H54 (cell line): ENCODE results near the gene TREML1.

Source experiments
- DNase-seq: peaks from one replicate; pipeline ENCODE4 v3.0.0; 2011; ENCODE audit warnings: low spot score, mixed read lengths; ENCODE audit not compliant: insufficient read length
- FAIRE-seq: peaks from 3 replicates; lab custom pipeline; 2011; peaks lifted over from hg19 to GRCh38; lab: Jason Lieb, UNC
- POLR2A ChIP-seq: IDR thresholded peaks from 2 replicates; pipeline ENCODE4 v1.6.1; 2011; ENCODE audit warnings: low read depth, mild to moderate bottlenecking, low read length

The TREML1 gene

DNA sequence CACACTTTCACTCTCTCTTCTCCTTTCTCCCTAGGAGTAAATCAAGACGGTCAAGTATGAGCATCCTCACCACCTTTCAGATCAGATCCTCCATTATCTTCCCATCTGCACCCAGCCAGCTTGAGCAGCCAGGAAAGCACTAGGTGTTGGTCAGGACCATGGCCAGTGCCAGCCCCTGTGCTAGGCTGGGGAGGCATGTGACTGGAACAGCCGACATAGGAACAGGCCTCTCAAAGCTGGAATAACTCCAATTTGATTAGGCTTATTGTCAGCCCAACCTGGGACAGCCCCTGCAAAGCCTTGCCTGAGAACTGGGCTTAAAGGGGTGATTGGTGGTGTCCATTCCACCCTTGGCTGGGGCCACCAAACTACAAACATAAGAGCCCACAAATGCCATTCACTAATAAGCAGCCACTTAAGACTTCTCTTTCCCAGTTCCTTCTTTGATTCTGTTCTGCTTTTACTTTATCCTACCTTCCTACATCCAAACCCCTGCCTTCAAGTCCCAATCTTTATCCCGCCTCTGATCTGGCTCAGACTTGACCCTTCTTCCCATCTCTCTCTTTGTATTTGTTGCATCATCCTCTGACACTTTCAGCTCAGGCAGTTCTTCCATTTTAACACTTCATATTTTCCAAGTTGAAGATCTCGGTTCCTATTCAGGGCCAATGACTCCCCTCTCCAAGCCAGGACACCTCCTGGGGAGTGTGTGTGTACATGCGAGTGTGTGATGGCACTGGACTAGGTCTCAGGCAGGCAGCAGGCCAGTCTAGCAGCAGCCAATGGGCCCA is 13.2 kb upstream of the TREML1 start:
- DNase-seq (no peak), FAIRE-seq (no peak)
- TF ChIP-seq POLR2A = no peak

DNA sequence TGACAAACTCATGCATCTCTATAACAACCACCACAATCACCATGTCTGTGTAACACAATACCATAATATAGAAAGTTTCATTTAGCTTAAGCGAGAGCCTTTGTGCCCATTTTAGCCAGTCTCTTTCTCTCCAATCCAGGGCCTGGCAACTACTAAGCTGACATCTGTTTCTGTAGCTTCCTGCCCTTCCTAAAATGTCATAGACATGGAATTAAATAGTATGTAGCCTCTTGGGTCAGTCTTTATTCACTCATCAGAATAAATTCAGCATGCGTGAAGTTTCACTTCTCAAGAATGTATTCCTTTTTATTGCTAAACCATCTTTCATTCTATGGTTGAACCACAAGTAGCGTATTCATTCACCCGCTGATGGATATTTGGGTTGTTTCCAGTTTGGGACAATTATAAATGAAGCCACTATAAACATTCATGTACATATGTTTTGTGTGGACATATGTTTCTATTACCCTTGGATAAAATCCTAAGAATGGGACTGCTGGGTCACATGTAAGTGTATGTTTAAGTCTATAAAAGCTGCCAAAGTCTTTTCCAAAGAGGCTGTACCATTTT is 10.5 kb upstream of the TREML1 start:
- DNase-seq (no peak), FAIRE-seq (no peak)
- no peak for TF ChIP-seq POLR2A

GRCh38 chr6:41163419-41163717 is 9.2 kb upstream of the TREML1 start:
- no peak for TF ChIP-seq POLR2A

GRCh38 chr6:41162687-41163418 is 8.7 kb upstream of the TREML1 start, which contains the start of gene TREM2:
TREM2 (minus strand) TSS chr6:41163116; CDS start chr6:41163082, 34 bp downstream.
- TF ChIP-seq POLR2A = no peak
- FAIRE-seq (no peak), DNase-seq (no peak)

More at GRCh38 chr6:41163419-41163717, 9.2 kb upstream of the TREML1 start:
- FAIRE-seq = no peak
- no peak for DNase-seq

DNA sequence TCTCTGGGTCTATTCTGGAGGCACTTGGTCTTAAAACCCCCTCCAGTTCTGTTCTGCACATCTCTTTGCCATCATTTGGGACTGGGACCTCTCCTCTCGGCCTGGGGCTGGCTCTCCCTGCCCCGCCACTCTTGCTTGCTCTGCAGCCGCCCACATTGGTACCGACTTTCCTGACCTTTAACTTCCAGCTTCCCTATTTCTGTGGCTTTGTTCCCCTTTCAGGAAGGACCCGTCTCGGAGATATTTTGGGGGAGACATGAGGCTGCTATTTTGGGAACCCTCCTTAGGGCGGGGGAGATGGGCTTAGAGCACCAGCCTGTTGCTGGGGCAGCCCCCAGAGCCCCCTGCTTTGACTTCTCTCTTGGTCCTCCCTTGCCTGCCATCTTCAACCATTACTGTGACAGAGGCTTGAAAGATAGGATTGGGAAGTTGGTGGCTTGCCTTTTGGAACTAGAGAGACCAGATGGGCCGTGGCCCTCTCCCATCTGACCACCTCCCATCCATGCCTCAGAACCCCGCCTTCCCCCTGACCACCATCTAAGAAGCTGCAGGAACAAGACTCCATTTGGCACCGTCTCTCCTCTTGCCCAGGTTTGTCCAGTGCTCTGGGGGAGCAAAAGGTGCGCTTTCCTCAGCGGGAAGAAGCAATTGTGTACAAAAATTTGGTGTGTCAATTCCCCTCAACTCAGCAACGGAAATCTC is 7.9 kb upstream of the TREML1 start:
- TF ChIP-seq POLR2A = no peak
- FAIRE-seq (no peak), DNase-seq (no peak)

- no peak for TF ChIP-seq POLR2A
- FAIRE-seq (no peak), DNase-seq (no peak)
Measured at GRCh38 chr6:41161380-41161779, 7.2 kb upstream of the TREML1 start.

DNA sequence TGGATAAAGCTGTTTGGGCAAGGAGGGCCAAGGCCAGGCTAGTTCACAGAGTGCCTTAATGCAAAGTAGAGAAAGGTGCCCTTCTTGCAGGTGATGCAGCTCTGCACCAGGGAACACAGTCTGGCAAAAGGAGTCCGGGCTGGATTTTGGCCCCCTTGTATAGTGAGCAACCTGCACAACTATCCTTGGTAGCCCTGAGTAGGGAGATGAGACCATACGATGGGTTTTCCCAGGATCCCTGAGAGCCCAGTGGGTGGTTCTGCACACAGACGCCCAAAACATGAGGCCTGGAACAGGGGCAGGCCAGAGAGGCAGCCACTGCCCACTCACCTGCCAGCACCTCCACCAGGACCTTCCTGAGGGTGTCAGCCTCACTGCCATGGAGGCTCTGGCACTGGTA is 6.8 kb upstream of the TREML1 start:
- no peak for FAIRE-seq

DNA sequence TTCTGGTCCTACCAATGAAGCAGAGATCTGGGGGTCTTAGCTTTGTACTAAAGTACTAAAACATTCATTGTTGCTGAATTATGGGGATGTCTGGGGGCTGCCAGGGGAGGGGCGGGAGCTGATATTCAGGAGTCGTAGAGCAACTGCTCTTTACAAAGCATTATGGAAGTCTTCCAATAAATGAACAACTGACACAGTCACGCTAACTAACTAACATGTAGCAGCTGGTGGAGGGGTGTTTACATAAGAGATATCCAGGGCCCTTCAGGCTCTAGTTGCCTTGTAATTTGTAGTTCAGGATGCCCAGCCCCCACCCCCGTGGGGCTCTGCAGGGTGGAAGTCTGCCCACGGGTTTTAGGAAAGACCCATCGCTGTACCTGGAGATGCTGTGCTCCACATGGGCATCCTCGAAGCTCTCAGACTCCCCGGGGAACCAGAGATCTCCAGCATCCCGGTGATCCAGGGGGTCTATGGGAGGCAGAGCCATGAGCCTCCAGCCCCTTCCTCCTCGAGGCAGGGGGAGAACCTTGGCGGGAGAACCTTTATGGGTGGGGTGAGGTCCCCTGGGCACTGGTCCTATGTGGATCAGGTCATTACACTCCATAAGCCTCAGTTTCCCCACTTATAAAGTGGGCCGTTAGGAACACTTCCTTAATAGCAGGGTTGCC is 5.4 kb upstream of the TREML1 start:
- FAIRE-seq = no peak
- no peak for DNase-seq
- no peak for TF ChIP-seq POLR2A

More for the DNA sequence above, 6.8 kb upstream of the TREML1 start:
- TF ChIP-seq POLR2A = no peak
- DNase-seq = no peak

DNA sequence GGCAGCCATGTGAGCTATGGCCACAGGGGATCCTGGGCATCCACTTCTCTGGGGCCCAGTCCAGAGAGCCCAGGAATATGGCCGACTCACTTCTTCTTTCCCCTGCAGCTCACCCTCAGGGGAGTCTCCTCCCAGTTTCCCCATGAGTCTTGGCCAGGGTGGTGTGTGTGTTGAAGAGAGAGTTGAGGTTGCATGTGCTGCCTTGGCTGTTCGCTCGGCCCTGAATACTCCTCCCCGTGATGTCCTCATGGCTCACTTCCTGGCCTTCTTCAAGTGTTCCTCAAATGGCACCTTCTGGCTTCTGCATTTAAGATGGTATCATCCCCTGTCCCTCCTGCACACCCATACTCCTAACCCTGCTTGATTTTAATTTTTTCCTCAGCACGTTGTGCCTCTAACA is 3.2 kb upstream of the TREML1 start:
- no peak for TF ChIP-seq POLR2A
- DNase-seq (no peak), FAIRE-seq (no peak)

GRCh38 chr6:41156771-41157170 is 2.6 kb upstream of the TREML1 start:
- DNase-seq (no peak), FAIRE-seq (no peak)
- no peak for TF ChIP-seq POLR2A

GRCh38 chr6:41156001-41156400 is 1.9 kb upstream of the TREML1 start:
- TF ChIP-seq POLR2A = no peak
- no peak for FAIRE-seq
- DNase-seq = no peak

DNA sequence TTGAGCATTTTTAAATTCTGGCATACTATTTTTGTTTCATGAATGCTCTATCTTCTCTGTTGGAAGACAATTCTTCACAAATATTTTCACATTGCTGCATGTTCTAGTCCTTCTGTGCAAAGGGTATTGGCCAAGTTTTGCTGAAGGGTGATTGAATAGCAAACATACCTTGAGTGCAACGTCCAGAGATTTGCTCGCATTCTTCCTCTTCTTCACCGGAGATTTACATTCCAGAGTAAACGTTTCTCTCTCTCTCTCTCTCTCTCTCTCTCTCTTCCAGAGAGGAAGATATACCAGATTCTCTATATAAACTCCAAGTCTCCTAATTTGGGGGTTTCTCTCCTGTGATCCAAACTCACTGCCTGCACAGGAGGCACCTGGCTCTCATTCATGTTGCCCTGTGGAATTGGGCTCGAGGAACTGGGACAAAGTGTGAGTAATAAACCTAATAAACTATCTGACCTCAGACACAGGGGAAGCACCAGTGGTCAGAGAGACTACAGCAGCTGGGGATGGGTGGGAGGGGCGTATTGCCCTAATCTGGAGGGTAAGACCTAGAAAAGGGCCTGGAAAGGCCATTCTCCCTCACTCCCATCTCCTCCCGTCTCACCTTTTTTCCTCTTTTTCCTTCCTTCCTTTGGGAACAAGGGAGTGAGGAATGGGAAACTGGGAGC is 1.1 kb upstream of the TREML1 start:
- no peak for FAIRE-seq
- DNase-seq = no peak
- no peak for TF ChIP-seq POLR2A

GRCh38 chr6:41153451-41153850 is 696 bp downstream of the TREML1 start:
- TF ChIP-seq POLR2A = no peak
- DNase-seq (no peak), FAIRE-seq (no peak)
